GM23338 (cell line): ENCODE results near the gene FITM2. TPM values are rescaled to one million over a fixed set of nuclear protein-coding genes. Genes with fewer than 3 reads are reported as not detected.

ENCODE experiments used
- ATAC-seq: fragments of 200-7000 bp; cut with Tn5 transposase; 3 replicates; pipeline ENCODE4 v1.9.1; 2020
- DNase-seq: peaks from one replicate; pipeline ENCODE4 v3.0.0-alpha.2; 2015; ENCODE audit warnings: low spot score
- H2AFZ ChIP-seq: fragments of 200-600 bp; sonication (generic); 2 replicates; pipeline ENCODE4 v1.8.0; 2016; ENCODE audit warnings: antibody characterized with exemption, mild to moderate bottlenecking, moderate library complexity
- H3F3A ChIP-seq: fragments of 200-600 bp; sonication (generic); replicated peaks from 2 replicates; pipeline ENCODE4 v1.8.0; 2017; ENCODE audit warnings: antibody characterized with exemption, mixed run types, low read depth
- H3K27ac ChIP-seq: fragments of 200-600 bp; sonication (generic); 2 replicates; pipeline ENCODE4 v1.6.1; 2016; ENCODE audit warnings: low read depth
- H3K27me3 ChIP-seq: fragments of 200-600 bp; sonication (generic); 2 replicates; pipeline ENCODE4 v1.8.0; 2016; ENCODE audit warnings: mild to moderate bottlenecking, mixed run types, moderate library complexity; ENCODE audit not compliant: insufficient read depth
- H3K36me3 ChIP-seq: fragments of 200-600 bp; sonication (generic); 2 replicates; pipeline ENCODE4 v1.8.0; 2016; ENCODE audit warnings: mild to moderate bottlenecking; ENCODE audit not compliant: insufficient read depth
- H3K4me1 ChIP-seq: fragments of 200-600 bp; sonication (generic); 2 replicates; pipeline ENCODE4 v1.8.0; 2016; ENCODE audit warnings: mild to moderate bottlenecking, moderate library complexity; ENCODE audit not compliant: insufficient read depth
- H3K4me2 ChIP-seq: fragments of 200-600 bp; sonication (generic); 2 replicates; pipeline ENCODE4 v1.7.1; 2017; ENCODE audit warnings: mixed run types
- H3K4me3 ChIP-seq: fragments of 200-600 bp; sonication (generic); 2 replicates; pipeline ENCODE4 v1.6.1; 2016; ENCODE audit warnings: mixed run types
- H3K79me2 ChIP-seq: fragments of 200-600 bp; sonication (generic); replicated peaks from 2 replicates; pipeline ENCODE4 v1.8.0; 2017; ENCODE audit warnings: mild to moderate bottlenecking; ENCODE audit not compliant: insufficient read depth
- H3K9me2 ChIP-seq: fragments of 200-600 bp; sonication (generic); 2 replicates; pipeline ENCODE4 v1.8.0; 2017; ENCODE audit not compliant: insufficient read depth
- H4K20me1 ChIP-seq: fragments of 200-600 bp; sonication (generic); replicated peaks from 2 replicates; pipeline ENCODE4 v1.8.0; 2017; ENCODE audit warnings: mild to moderate bottlenecking; ENCODE audit not compliant: insufficient read depth
- H3K27ac Mint-ChIP-seq: 2 replicates; pipeline ENCODE4 v1.8.0; 2020; ENCODE audit warnings: inconsistent platforms, mild to moderate bottlenecking, moderate library complexity, mixed read lengths
- H3K27me3 Mint-ChIP-seq: 3 replicates; pipeline ENCODE4 v1.8.0; 2022; ENCODE audit warnings: low read depth, mild to moderate bottlenecking, moderate library complexity, mixed read lengths, inconsistent platforms; ENCODE audit not compliant: insufficient read depth, poor library complexity
- H3K36me3 Mint-ChIP-seq: 3 replicates; pipeline ENCODE4 v1.8.0; 2021; ENCODE audit warnings: low read depth, mild to moderate bottlenecking, inconsistent platforms, moderate library complexity, mixed read lengths
- H3K4me1 Mint-ChIP-seq: 3 replicates; pipeline ENCODE4 v1.8.0; 2020; ENCODE audit warnings: mild to moderate bottlenecking, inconsistent platforms, mixed read lengths
- H3K4me3 Mint-ChIP-seq: 3 replicates; pipeline ENCODE4 v1.8.0; 2021; ENCODE audit warnings: moderate library complexity, mild to moderate bottlenecking, inconsistent platforms, mixed read lengths
- H3K9me3 Mint-ChIP-seq: 3 replicates; pipeline ENCODE4 v1.8.0; 2020; ENCODE audit warnings: moderate library complexity, mild to moderate bottlenecking, inconsistent platforms, mixed read lengths
- CTCF ChIP-seq, 2 experiments: fragments of 200-600 bp in 1 of 2; sonication (generic) in 1 of 2; conservative IDR thresholded peaks; 2 replicates each; pipeline versions ENCODE4 v1.5.1 to v1.6.1; 2016 to 2017; ENCODE audit warnings: antibody characterized with exemption in 2 of 2, low read depth in 2 of 2, mild to moderate bottlenecking in 2 of 2, moderate library complexity in 1 of 2
- ETS1 ChIP-seq: IDR thresholded peaks from 2 replicates; pipeline ENCODE4 v1.6.1; 2016; ENCODE audit warnings: antibody characterized with exemption
- EZH2 ChIP-seq: fragments of 200-600 bp; sonication (generic); IDR thresholded peaks from one replicate; pipeline ENCODE4 v1.8.0; 2017; ENCODE audit warnings: antibody characterized with exemption, mild to moderate bottlenecking, low read depth; ENCODE audit not compliant: unreplicated experiment
- EZH2phosphoT487 ChIP-seq: fragments of 200-600 bp; sonication (generic); IDR thresholded peaks from one replicate; pipeline ENCODE4 v1.8.1; 2018; ENCODE audit warnings: antibody characterized with exemption; ENCODE audit not compliant: unreplicated experiment
- POLR2AphosphoS5 ChIP-seq: IDR thresholded peaks from 2 replicates; pipeline ENCODE4 v1.6.1; 2016; ENCODE audit warnings: antibody characterized with exemption, low read depth
- ZNF462 ChIP-seq: fragments of 250-450 bp; sonication (Bioruptor Pico); IDR thresholded peaks from 2 replicates; pipeline ENCODE4 v1.5.0; 2020; ENCODE audit warnings: mild to moderate bottlenecking, moderate library complexity
- polyA plus RNA-seq: library from polyadenylated mRNA; unstranded; fragments of >200 nt; fragmentation: Nextera tagmentation; extraction: Ambion mirVana; gene quantifications from 2 replicates; pipeline ENCODE4 v1.2.1, GENCODE V29; 2016
- total RNA-seq: library from RNA; depleted of rRNA; stranded (reverse); fragments of >200 nt; shearing (Covaris generic); gene quantifications from 2 replicates; pipeline ENCODE4 v1.2.3, GENCODE V29; 2014

Gene FITM2
- total and polyA plus RNA-seq, 2 experiments from 2014 or later: 0.87 to 1.6 TPM

- no peaks in the 10 kb centered on the region for H3K36me3 ChIP-seq
- no peak for ATAC-seq
- no peak overlapping the region for H3K4me2 ChIP-seq
- H3K4me3 ChIP-seq: no peak overlapping the region
- Mint-ChIP-seq H3K4me1 (no peaks in the 10 kb centered on the region), H3K36me3 (peaks cover 3% of the 10 kb centered on the region; the same call in 2 of the 3 replicates), H3K27ac (no peak overlapping the region), H3K9me3 (no peaks in the 10 kb centered on the region), H3K27me3 (no peaks in the 10 kb centered on the region), H3K4me3 (no peak overlapping the region)
- H3K27ac ChIP-seq: no peak overlapping the region
- no peaks in the 10 kb centered on the region for H3F3A ChIP-seq
- DNase-seq: no peak
- H4K20me1 ChIP-seq: no peaks in the 10 kb centered on the region
- TF ChIP-seq CTCF (conservative IDR thresholded peaks at IDR 0.05; ENCODE audit: low read depth in 2 of 2) (no peak), EZH2 (no peak), POLR2AphosphoS5 (no peak), ETS1 (no peak), EZH2phosphoT487 (no peak), ZNF462 (CRISPR knock-in tag) (no peak)
- H3K9me2 ChIP-seq: no peaks in the 10 kb centered on the region
- no peaks in the 10 kb centered on the region for H3K27me3 ChIP-seq
- H2AFZ ChIP-seq: no peak overlapping the region
- H3K4me1 ChIP-seq: peaks cover 4% of the 10 kb centered on the region; the same call in 1 of the 2 replicates
- no peaks in the 10 kb centered on the region for H3K79me2 ChIP-seq
Measured at GRCh38 chr20:44274303-44275017, 36.5 kb downstream of the FITM2 start.
